Fibroblast of the aortic adventitia (primary cell): Measurements from ENCODE around the gene WFIKKN1. TPM values are rescaled to one million over a fixed set of nuclear protein-coding genes. Genes with fewer than 3 reads are reported as not detected.

ENCODE experiments used
- DNase-seq: peaks from one replicate; pipeline ENCODE4 v3.0.0-alpha.2; 2010; ENCODE audit warnings: low read depth
- H3K4me3 ChIP-seq: 2 replicates; pipeline ENCODE4 v1.5.1; 2011; ENCODE audit warnings: low read depth, mild to moderate bottlenecking, control low read depth, low read length, moderate library complexity
- total RNA-seq: library from RNA; depleted of rRNA; stranded (reverse); fragments of >200 nt; gene quantifications from 2 replicates; pipeline ENCODE4 v1.2.3, GENCODE V29; 2012; ENCODE audit warnings: low replicate concordance
- TF ChIP-seq, protein P1 (sequence below): IDR thresholded peaks from 2 replicates; pipeline ENCODE4 v1.5.1; 2011; ENCODE audit warnings: mild to moderate bottlenecking, low read length, control low read depth, inconsistent platforms; ENCODE audit not compliant: insufficient read depth

WFIKKN1 gene
- total RNA-seq, 1 donor = 0.18 TPM

DNA sequence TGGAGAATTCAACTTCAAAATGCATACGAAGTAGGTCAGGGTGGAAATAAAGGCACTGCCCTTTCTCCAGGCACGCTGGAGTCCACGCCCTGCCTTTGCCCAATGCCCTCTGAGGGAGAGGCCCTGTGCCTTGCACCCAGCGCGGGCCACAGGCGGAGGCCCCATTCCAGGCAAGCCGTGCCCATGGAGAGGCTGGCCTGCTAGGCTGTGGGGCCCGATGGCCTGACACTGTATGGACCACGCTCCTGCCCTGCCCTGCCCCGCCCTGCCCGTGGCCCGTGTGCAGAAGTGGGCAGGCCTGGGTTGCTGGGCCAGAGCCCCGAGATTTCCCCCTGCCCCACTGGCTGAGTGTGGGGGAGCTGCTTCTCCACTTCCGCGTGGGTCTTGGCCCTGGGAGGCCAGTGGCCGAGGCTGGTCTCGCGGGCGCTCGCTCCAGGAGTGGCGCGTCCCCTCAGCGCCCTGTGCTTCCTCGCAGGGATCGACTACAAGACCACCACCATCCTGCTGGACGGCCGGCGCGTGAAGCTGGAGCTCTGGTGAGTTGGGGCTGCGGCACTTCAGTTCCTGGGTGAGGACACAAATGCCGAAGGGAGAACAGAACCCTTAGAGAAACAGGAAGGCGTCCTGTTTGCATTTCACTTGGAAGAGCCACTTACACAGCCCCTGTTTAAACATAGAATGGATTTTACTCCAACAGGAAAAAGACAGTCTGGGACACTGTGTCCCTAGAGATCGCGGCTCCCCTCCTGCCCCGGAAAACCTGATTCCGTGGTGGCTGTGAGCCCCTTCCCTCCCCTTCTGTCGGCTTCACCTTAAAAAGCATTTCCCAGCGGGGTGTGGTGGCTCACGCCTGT lies 13.8 kb upstream of the WFIKKN1 start:
- TF ChIP-seq, protein P1, sequence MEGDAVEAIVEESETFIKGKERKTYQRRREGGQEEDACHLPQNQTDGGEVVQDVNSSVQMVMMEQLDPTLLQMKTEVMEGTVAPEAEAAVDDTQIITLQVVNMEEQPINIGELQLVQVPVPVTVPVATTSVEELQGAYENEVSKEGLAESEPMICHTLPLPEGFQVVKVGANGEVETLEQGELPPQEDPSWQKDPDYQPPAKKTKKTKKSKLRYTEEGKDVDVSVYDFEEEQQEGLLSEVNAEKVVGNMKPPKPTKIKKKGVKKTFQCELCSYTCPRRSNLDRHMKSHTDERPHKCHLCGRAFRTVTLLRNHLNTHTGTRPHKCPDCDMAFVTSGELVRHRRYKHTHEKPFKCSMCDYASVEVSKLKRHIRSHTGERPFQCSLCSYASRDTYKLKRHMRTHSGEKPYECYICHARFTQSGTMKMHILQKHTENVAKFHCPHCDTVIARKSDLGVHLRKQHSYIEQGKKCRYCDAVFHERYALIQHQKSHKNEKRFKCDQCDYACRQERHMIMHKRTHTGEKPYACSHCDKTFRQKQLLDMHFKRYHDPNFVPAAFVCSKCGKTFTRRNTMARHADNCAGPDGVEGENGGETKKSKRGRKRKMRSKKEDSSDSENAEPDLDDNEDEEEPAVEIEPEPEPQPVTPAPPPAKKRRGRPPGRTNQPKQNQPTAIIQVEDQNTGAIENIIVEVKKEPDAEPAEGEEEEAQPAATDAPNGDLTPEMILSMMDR = no peak
- no peak for DNase-seq
- H3K4me3 ChIP-seq = no peak overlapping the region

DNA sequence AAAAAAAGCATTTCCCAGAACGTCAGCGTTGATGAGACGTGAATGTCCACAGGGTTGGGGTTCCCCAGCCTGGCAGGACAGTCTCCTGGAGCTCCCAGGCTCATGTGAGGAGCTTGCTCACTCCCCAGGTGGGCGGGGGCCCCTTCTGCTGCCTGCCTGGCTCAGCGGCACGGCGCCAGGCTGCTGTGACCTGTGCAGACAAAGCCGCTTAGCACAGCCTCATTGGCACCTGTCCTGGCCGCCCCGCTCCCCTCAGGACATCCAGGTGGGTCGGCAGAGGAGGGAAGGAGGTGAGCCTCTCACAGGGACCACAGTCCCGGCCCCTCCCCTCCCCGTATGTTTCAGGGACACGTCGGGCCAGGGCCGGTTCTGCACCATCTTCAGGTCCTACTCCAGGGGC lies 12.9 kb upstream of the WFIKKN1 start:
- TF ChIP-seq, protein P1 = no peak
- no peak overlapping the region for H3K4me3 ChIP-seq
- DNase-seq = no peak

DNA sequence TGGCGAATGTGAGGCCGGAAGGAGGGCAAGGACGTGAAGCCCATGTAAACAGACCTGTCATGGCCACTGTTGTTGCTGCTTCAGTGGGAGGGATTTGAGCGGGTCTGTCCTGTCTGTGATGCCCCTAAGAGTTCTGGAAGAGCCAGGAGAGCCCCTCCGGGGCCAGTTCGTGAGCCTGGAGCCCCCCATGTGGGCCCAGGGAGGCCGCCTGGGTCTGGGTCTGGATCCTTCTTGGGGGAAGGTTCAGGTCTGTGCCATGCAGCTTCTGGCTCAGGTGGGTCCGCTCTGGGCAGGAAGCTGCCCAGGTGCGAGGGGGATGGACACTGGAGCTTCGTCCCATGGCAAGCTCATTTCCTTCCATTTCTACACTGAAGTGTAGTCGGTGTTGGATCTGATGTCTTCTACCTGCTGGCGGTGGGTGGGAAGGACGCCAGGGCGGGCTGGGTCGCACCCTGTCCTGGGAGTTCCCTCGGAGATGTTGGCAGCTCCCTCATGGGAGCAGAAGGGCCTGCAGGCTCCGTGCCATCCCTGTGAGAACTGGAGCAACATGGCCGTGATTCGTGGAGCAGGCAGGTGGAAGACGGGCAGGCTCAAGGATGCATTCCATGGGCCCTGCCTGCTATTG lies 11.2 kb upstream of the WFIKKN1 start:
- H3K4me3 ChIP-seq = no peak overlapping the region
- no peak for DNase-seq
- TF ChIP-seq, protein P1 = no peak

DNA sequence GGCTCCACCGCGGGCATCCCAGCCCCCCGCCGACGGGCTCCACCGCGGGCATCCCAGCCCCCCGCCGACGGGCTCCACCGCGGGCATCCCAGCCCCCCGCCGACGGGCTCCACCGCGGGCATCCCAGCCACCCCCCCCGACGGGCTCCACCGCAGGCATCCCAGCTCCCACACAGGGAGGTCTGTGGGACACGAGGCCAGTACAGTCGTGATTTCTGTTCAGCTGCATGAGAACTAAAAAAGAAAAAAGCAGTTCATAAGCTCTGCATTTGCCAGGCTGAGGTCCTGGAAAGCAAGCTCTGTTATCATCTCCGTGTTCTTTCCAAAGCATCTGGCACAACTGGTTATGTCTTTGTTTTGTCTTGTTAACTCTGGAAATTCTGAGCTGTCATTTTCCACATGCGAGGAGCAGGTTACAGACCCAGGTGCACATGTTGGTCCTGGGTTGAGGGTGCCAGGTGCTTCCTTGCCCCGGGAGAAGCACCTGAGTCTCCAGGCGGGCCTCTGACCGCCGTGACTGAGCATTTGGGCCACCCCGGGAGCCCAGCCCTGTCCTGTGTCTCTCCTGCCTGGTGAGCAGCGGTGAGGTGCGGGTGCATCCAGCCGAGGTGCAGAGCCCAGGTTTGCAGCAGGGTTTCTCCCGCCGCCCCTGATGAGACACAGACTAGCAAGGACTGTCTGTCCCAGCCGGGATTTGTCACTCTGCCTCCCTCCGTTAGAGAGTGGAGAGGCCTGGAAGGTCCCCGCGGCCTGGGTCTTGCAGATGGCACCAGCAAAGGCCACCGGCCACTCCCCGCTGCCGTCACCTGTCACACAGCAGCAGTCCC lies 9.9 kb upstream of the WFIKKN1 start:
- TF ChIP-seq, protein P1 = no peak
- DNase-seq = peak; percentile 15
- no peak overlapping the region for H3K4me3 ChIP-seq

DNA sequence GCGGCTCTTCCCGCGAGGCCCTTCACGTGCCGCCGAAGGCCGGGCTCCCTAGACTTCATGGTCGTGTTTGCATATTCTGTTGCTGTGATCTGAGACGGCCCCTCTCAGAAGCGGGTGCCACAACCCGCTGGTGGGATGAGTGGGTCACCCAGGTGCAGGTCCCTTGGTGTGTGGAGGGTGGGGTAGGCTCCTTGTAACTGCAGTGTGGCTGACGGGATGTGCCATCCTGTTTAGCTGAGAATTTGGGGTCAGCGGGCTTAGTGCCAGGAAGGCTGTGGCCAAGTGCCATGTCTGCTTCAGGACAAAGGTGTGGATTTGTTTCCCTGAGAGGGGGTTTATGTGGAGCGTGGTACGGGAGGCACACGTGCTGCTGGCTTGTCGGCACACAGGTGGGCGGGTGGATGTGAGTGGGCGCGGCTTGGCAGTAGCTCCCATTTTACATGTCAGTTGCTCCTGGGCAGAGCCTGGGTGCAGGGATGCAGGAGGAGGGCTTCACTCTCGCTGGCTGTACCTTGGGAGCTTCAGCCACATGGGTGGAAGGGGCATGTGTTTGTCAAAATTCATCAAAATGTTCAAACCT lies 9.2 kb upstream of the WFIKKN1 start:
- DNase-seq = no peak
- H3K4me3 ChIP-seq = no peak overlapping the region
- TF ChIP-seq, protein P1 = no peak

DNA sequence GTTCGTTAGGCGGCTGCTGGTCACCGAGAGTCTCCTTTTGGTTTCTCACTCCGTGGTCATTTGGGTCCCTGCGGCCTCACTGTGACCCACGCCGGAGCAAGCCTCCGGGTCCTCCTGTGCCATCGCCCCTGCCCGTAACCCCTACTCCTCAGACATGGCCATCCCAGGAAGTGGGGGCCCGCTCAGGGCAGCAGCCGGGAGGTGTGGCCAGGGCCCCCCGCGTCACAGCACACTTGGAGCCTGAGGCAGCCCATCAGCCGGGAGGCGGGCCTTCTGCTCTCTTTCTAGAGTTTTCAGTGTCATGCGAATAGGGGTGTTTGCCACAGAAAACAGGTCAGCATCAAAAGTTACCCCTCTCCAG lies 7.9 kb upstream of the WFIKKN1 start:
- DNase-seq = no peak
- no peak overlapping the region for H3K4me3 ChIP-seq
- TF ChIP-seq, protein P1 = no peak
